Measurements from ENCODE around the gene LMX1A. TPM values are rescaled to one million over a fixed set of nuclear protein-coding genes. Genes with fewer than 3 reads are reported as not detected.

The LMX1A gene
- total RNA-seq, 1 experiment from 2014 or later, result not detected

- DNase-seq (ENCODE audit: low read depth), result no peak
These were observed 188.0 kb downstream of the LMX1A start for GRCh38 chr1:165168467-165168866.

DNA sequence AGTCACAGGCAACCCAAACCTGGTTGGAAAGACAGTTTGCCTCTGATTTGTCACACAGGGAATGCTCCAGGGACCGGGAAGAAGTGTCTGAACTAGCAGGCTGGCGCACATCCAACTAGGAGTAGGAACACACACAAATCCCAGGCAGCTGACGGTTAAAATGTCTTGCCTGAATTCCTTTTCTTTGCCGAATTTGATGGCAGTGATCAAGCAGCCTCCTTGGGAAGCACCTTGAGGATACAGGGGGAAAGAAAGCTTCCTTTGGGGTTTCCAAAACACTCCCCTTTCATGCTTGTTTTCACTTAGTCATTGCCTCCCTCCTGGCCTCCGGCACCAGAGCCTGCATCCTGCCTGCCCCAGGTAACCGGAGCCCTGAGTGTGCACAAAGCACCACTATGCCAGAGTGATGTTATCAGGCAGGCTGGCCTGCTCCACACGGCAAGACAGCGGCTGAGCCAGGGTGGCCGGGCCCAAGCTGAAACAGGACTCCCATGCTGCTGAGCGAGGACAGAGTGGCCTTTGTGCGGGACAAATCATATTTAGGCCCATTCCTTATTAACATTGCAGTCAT lies 193.8 kb downstream of the LMX1A start:
- DNase-seq (ENCODE audit: low read depth), result peak; percentile 46

DNA sequence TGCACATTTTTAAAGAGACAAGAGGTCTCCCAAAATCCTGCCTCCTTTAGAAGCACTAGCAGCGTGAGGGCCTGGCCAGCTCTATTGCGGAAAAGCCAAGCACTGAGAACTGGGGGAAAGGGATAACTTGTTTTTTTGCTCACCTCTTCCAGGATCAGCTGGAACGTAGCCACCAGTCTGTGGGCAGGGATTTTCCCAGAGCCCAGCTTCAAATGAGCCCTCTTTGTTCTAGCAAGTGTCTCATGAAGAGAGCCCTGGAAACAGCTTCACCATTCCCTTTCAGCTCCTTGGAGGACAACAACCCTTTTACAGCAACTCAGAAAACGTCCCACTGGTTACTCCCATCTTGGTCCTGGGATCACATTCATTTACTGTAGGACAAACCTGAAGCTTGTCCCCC lies 195.4 kb downstream of the LMX1A start:
- no peak for DNase-seq (ENCODE audit: low read depth)

GRCh38 chr1:165153182-165153581 lies 203.3 kb downstream of the LMX1A start:
- no peak for DNase-seq (ENCODE audit: low read depth)

- peak; percentile 4 for DNase-seq (ENCODE audit: low read depth)
These were observed 203.8 kb downstream of the LMX1A start for GRCh38 chr1:165152727-165153126.

DNA sequence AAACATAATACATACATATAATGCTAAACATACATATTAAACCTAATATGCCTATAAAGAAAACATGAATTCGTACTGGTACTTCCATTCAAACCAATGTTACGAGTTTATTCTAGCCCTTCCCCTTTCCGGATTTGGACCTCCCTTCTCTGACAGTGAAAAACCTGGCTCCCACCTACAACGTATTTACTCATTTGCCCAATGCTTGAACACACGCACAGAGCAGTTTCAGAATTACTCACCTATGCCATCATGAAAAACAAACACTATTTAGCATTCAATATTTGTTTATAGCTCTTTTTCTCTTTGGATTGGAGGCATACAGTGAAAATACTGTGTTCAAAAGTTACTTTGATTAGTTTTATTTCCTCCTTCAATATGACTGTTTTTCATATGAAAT lies 204.4 kb downstream of the LMX1A start:
- no peak for DNase-seq (ENCODE audit: low read depth)

Other genes with a start within 250 kb of the LMX1A start
- not detected in 2 replicates for gene RXRG, start 88.4 kb upstream of the LMX1A start, total RNA-seq (2014; rRNA removed; shearing (Covaris generic))
- not detected in 2 replicates for gene LRRC52, start 187.3 kb upstream of the LMX1A start, total RNA-seq (2014; rRNA removed; shearing (Covaris generic))